Germinal center (tissue), 1 donor: Measurements from ENCODE around the gene HSPA1A.

Experiments used
- DNase-seq: peaks from one replicate; pipeline ENCODE4 v3.0.0; 2012; ENCODE audit warnings: mixed read lengths, low spot score

HSPA1A gene

DNA sequence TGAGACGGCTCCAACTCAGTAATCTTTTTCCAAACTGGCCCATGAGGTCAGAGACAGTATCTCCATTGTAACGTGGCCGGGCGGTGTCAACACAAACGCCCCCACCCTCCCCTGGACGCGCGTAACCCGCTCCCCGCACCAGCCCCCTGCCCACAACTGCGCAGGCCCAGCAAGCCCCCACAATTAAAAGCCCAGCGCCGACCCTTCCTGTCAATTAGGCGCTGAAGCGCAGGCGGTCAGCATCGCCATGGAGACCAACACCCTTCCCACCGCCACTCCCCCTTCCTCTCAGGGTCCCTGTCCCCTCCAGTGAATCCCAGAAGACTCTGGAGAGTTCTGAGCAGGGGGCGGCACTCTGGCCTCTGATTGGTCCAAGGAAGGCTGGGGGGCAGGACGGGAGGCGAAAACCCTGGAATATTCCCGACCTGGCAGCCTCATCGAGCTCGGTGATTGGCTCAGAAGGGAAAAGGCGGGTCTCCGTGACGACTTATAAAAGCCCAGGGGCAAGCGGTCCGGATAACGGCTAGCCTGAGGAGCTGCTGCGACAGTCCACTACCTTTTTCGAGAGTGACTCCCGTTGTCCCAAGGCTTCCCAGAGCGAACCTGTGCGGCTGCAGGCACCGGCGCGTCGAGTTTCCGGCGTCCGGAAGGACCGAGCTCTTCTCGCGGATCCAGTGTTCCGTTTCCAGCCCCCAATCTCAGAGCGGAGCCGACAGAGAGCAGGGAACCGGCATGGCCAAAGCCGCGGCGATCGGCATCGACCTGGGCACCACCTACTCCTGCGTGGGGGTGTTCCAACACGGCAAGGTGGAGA, at the start of gene HSPA1A, which contains the start of gene HSPA1L:
TSS of gene HSPA1A (plus strand) at position 519 of the 814 bp plus-strand sequence. CDS start at position 733, 214 bp downstream.
TSS of gene HSPA1L (minus strand) at position 259 of the 814 bp plus-strand sequence. CDS start 3,311 bp downstream, outside the sequence.
- peak; percentile 59 for DNase-seq

DNA sequence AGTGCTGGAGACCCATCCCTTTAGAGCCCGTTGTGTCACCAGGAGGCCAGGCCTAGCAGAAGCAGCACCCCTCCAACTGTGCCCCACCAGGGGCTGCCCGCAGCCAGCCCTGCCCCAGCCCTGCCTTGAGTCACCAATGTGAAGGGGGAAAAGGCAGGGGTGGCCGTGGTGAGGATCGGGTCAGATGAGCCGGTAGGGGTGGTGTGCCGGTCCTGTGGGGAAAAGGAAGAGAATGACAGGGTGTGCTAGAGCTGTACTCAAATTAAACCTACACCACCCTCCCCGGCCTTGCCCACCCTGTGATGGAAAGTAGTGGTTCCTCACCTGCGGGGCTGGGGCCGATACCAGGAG, 49.8 kb upstream of the HSPA1A start:
- no peak for DNase-seq

DNA sequence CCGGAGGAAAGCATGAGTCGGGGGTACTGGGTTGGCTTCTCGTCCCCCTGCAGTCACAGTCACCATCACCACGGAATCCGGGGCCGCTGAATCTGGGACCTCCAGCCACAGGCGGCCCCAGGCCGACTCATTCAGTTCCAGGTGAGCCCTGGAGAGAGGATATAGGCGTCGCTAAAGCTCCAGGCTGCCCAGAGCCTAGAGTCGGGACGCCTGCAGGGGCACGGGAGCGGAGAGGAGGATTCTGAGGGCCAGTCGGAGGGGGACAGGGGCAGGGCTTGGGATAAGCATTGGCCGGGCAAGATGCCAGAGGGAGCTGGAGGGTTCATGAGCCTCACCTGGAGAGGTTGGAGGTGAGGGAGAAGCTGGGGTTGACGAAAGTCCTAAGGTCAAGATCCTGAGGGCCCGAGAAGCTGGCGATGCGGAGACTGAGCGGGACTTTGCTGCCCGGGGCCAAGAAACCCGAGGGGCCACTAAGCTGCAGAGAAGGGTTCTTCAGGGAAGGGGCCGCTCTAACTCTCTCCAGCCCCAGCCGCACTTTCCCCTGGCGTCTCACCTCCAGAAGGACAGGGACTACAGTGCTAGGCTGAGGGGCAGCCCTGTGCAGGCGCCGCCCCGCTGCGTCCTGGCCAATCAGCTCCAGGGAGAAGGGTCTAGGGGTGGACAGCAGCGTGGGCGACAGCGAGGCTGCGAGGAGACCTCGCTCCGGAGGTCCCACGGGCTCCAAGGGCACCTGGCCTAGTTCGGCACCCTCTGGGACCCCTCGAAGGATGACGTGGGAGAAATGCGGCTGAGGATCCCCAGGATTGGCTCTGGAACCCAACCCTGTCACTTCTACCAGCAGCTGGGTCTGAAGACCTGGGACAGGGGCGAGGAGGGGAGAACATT, 49.2 kb upstream of the HSPA1A start:
- DNase-seq, result no peak

DNA sequence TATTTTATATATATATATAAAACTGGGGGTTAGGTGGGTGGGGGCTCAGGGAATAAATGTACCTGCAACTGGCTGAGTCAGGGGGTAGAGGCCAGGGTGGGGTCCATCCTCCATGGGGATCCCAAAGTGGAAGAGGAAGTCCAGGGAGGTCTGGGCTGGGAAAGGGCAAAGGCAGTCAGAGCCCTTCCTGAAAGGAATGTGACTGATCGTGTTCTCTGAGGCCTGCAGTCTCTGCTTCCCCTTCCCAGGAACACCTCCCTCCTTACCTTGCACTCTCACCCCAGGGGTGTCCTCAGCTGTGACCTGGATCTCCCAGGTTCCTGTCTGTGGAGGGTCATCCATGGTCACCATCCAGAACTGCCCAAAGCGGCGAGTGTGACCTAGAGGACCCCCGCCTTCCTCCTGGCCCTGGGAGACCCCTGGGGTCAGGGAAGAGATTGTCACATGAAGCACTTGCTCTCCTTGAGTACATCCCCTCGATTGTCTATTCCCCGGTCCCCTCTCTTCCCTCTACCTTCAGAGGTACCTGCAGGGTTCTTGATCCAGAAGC, 48.2 kb upstream of the HSPA1A start:
- DNase-seq, result no peak

DNA sequence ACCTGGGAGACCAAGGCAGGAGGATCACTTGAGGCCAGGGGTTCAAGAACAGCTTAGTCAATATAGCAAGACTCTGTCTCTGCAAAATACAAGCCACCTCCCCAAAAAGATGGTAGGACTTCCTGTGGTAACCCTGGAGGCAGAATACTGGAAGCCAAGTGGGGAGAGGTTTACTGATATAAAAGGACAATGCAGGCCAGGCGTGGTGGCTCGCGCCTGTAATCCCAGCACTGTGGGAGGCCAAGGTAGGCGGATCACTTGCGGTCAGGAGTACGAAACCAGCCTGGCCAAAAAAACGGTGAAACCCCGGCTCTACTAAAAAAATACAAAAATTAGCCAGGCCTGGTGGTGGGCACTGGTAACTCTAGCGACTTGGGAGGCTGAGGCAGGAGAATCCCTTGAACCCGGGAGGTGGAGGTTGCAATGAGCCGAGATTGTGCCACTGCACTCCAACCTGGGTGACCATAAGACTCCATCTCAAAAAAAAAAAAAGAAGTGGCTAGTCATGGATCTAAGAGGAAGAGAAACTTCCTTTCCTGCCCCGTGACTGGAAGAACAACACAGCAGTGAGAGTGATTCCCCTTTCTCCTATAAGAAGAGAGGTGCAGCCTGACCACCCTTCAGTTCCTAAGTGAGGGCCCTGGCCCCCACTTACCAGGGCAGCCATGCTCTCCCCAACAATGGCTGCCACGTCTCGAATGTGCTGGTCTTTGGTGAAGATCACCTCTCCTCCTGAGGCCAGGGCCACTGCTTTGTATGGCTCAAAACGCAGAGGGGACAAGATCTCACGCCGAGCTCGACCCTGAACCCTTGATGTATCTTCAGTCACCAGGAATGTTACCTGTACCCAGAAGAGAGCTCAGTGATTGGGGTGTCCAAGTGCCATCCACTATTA, 46.7 kb upstream of the HSPA1A start:
- no peak for DNase-seq

DNA sequence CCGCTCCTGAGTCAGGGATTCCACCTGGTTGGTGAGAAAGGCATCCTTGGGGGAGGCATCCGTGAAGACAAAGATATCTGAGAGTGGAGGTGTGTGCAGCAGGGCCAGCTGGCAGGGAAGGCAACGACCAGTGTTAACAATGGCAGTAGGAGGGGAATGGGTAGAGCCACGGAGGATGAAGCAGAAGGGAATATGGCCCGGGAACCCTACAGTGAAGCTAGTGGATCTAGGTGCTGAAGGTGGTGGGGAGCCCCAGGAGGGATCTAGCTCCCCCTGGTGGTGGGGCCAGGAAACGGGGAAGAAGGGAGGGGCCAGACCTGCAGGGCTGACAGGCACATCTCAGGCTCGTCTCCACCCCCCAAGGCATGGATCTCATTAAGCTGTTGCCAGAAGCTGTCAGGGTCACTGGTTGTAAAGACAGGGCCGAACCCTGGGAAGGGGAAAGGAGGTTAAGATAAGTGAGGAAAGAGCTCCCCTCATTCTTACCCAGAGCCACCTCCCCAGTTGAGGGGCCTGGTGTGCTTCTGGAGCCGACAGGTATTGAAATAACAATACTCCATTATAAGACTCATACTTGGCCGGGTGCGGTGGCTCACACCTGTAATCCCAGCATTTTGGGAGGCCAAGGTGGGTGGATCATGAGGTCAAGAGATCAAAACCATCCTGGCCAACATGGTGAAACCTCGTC, 45.5 kb upstream of the HSPA1A start:
- peak; percentile 92 for DNase-seq

DNA sequence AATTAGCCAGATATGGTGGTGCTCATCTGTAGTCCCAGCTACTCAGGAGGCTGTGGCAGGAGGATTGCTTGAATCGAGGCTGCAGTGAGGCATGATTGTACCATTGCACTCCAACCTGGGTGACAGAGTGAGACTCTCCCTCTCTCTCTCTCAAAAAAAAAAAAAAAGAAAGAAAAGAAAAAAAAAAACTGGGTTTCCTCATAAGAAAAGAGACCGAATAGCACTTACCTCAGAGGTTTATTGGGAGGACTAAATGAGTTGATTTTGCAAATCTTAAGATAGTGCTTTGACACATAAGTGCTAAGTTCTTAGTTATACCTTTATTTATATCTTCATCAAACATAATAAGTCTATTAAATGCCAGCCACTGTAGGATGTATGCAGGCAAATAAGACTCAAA, 44.5 kb upstream of the HSPA1A start:
- no peak for DNase-seq

DNA sequence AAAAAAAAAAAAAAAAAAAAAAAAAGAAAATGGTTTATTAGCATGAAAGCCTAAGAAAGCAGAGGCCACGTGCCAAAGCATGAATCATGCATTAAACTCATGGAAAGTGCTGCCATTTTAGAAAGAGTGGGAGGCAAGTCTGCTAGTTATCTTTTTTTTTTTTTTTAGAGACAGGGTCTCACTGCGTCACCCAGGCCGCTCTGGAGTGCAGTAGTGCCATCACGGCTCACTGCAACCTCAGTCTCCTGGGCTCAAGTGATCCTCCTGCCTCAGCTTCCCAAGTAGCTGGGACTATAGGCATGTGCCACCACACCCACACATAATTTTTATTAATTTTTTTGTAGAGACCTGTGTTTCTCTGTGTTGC, 43.4 kb upstream of the HSPA1A start:
- DNase-seq, result no peak

DNA sequence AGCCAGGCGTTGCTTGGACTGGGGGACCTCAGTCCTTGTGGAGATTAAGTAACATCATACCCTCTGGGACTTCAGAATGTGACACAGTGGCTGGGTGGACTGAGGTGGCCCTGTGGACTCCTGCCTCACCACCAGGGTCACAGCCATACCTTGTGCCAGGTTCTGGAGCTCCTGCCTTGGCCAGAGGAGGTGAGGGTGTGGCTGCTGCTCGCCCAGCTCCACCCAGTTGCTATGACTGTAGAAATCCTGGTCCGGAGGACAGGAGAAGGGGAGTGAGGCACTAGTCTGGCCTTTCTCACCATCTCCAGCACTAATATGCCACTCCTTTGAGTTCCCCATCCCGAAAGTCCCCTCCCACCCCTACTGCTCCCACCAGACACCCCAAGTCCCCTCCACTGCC, 40.2 kb upstream of the HSPA1A start:
- no peak for DNase-seq

DNA sequence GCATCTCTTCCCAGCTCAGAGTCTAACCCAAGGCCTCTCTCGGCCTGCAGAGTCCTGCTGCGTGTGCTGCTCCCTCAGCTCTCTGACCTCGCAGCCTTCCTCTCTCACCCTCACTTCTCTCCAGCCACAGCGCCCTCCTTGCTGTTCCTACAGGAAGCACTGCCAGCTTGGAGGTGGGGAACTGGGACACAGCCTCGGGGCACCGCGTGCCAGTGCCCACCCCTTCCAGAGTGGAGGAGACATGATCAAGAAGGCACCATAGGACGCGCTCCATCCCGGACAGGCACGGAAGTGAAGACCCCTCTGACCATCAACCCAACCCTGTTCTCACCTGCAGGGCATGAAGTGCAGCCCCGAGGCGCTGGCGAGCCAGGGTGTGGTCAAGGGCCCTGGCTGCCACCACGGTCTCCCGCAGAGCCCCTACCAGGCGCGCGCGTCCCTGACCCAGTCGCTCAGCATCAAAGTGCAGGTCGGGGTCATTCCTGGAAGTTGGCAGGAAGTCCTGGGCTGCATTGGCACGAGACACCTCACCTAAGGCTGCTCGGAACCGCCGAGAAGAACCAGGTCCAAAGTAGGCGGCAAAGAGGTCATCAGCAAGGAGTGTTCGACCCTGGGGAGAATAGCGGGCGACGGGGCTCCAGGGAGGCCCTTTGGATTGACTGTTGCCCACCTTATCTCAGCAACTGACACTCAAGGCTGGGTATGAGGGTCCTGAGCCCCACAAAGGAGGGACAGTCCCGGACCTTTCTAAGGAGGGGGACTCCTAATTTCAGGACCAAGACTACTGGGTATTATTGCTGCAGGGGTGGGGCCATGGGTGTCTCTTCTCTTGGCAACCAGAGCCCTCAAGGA, 39.5 kb upstream of the HSPA1A start:
- no peak for DNase-seq

DNA sequence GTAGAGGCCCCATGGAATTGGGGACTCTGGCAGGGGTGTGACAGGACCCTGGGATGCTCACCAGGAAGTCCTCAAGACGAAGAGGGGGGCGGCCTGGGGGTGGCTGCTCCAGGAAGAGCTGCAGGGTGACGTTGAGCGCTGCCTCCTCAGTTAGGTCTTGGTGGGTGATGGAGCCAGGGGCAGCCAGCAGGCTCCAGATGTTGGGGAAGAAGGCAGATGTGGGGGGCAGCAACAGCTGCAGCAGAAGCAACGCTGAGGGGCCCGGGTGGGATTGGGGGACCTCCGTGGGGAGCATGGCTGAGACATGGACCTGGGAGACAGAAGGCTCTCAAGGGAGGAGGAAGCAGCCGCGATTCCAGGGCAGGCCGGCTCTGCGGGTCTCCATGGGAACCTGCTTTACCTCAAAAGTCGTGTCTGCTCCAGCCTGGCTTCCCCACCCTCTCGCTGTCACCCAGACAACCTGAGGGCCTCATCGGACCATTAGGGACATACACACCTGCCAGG, 38.8 kb upstream of the HSPA1A start:
- no peak for DNase-seq

DNA sequence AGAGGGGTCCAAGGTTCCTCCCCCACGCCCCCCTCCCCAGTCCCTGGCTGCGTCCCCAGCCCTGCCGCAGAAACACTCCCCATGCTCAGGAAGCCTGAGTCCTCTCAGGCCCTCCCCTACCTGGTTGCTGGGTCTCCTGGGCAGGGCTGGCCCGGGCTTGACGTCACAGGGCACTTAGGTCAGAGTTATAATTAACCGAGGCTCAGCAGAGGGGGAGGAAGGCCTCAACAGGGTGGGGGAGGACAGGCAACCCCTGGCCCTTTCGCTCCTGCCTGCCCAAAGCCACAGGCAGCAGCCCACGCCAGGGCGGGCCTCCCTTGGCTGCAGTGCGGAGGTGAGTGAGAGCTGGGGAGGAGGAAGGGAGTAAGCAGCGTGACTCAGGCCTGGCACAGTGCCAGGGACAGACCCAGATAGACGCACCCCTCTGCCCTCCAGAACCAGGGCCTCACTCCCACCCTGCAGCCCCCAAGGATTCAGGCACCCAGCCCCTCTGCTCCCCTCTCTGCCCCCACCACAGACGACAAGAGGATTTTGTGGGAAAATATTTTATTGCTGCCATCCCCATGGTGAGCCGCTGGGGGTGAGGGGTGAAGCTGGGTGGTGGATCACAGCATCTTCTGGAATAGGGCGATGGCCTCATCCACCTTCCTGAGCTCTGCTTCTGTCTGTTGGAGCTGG, 38.2 kb upstream of the HSPA1A start, which contains the start of gene VWA7:
TSS of gene VWA7 (minus strand) at position 340 of the 678 bp plus-strand sequence. CDS start 549 bp downstream, outside the sequence.
- DNase-seq, result peak; percentile 41

DNA sequence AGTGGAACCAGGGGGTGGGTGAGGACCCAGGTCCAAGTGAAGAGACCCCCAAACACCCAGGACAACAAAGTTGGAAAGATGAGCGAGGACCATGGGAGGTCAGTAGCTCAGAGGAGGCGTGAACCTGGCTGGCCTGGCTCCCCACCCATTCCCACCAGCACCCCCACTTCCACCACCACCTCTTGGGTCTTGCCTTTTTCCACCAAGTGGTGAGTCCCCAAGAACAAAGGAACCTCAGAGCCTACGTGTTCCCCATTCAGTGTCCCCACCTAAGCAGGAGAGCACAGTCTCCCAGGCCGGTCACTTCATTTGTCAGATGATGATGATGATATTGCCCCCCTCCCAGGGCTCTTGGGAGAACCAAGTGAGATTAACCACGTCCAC, 37.7 kb upstream of the HSPA1A start:
- no peak for DNase-seq

DNA sequence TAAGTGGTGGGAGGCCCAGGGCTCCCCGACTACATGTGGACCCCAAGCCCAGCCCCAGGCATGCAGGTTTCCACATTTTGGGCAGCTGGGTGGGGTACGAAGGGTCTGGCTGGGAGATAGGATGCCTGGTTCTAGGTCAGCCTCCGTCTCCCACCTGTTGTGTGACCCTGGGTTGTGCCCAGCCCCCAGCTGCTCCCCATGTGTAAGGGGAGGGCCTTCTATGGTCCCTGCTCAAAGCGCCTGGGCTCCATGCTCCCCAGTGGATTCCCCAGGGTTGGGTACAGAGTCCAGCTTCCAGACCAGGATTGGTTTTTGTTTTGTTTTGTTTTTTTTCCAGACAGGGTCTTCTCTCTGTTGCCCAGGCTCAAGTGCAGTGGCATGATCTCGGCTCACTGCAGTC, 37.1 kb upstream of the HSPA1A start:
- no peak for DNase-seq

DNA sequence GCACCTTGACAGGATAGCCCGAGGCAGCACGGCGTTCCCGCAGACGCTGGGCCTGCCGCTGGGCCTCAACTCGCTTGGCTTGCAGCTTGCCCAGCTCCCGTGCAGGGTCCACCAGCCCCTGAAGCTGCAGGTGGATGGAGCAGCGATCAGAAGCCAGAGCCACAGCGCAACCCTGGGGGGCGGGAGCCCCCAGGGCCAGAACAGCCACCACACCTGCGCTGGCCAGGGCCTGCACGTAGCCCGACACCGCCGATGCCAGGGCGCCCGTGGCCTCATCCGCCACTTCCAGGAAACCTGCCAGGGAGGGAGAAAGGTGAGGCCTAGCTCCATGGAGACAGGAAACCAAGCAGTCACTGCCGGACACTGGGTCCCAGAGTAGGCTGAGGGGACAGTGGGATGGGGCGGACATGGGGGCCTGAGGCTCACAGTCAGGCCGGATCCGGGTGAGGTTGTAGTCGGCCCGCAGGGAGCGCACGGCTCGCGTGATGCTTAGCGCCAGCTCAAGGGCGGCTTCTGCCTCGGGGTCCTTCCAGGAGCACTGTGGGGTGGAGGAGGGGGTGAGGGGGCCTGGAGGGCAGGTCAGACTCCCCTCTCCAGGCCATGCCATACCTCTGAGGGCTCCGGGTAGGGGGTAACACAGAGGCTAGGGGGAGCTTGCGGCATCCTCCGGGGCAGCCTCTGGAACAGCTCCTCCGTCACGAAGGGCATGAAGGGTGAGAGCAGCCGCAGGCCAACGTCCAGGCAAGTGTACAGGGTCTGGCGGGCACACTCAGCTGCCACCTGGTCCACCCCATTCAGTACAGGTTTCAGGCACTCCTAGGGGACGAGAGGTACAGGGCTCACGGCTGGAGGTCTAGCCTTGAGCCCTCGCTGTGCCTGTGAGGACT, 36.1 kb upstream of the HSPA1A start:
- no peak for DNase-seq

DNA sequence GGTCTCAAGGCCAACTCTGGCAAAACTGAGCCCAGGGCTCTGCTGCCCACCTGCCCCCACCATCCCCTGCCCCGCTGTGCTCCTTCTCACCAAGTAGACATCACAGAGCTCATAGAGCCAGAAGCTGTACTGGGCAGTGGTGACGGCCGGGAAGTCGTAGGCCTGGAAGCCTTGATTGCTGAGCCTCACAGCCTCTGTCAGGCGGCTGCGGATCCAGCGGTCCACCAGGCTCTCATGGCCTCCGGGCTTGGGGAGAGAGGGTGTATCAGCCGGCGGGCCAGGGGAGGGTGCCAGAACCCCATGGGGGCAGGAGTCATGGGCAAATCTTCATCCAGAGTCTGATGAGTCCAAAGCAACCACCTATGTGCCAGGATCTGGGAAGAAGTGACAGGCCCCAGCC, 35.4 kb upstream of the HSPA1A start:
- DNase-seq, result no peak

DNA sequence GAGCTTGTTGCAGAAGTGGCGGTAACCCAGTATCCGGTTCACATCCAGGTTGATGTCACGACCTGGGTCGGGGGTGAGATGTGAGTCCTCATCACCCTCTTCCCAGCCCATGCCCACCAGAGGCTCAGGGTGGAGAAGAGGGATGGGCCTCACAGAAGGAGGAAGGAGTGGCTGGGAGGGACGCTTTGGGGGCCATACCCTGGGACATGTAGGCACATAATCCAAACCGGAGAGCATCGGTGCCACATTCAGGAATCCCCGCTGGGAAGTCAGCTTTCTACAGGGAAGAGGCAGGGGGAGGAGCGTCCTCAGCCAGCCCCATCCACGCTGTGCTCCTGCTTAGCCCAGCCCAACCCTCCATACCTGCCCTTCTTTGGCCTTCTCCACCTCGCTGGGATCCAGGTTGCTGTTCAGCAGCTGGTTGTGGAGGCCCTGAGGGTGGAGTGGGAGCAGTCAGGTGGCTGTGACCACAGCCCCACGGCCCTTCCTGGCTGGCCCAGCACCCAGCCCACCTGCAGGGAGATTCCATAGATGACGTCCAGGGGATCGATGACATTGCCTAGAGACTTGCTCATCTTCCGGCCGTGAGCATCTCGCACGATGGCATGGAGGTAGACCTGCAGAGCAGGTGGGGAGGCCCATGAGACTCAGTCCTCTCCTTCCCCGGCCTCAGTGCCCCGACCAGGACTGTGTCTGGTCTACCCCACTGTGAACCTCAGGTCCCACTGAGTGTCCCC, 34.7 kb upstream of the HSPA1A start:
- no peak for DNase-seq
